Measurements from ENCODE around the gene KTN1.

GRCh38 chr14:55532645-55533344 lies 47.2 kb upstream of the KTN1 start:
- TF ChIP-seq CTCF (IDR thresholded peaks at IDR 0.05; ENCODE audit: low read length) (no peak; the same call in 1 of the 2 replicates), EZH2 (IDR thresholded peaks at IDR 0.05; ENCODE audit: borderline replicate concordance, low read length) (no peak)

Data from OCI-LY1 (cell line).